ENCODE data around the gene FGF3.

The FGF3 gene

DNA sequence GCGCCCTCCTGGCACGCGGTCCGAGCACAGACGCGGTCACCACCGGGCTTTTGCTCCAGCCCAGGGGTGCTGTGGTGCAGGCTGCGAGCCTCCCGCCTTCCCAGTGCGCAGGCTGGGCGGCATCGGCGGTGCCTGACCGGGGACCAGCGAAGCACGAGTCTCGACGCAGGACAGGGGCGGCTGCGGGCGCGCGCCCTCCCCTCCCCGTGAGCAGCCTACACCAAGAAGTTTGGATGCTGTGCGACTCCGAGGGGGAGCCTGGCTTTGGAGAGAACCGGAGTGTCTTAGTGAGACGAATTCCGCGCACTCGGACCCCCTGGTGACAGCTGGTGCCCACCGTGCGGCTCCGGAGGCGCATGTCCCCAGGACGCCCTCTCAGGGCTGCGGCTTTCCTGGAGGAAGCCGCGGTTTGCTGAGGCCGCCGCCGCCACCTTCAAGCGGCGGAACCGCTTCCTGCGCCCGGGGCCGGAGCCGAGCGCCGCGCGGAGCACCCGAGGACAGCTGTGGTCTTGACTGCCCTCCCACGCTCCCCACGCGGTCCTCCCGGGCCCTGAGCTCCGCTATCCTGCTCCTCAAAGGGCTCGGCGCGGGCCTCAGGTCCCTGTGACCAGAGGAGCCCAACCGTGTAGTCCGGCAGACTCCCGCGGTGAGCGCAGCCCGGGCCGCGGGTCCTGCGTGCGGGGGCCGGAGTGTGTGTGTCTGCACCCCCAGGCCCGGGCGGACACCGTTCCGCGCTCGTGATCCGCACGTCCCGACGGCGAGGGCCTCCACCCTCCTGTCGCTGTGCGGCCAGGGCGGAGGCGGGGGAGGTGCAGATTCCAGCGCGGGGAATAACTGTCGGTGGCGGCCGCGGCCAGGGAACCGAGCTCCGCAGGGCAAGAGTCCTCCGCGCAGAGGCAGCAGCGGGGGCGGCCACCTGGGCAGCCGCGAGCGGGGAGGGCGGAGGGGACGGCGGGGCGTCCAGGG is 1.7 kb downstream of the FGF3 start:
- no peak overlapping the region for H3K4me3 ChIP-seq (ENCODE audit: low read depth, low read length)

DNA sequence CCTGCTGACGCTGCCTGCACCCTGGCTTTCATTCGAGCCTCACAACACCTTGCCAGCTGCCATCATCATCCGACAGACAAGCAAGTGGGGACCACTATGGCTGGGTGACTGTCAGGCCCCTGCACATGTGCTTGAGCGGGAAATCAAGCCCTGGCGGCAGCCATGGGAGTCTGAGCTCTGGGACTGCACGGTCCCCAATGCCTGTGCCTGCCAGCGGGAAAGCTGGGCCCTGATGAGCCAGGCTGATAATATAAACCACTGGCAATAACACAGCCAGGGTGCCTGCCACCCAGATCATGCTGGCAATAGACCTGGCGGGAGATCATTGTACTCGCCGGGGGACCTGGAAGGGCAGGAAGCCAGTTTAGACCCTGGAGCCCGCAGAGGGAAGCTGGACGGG is 2.5 kb downstream of the FGF3 start:
- TF ChIP-seq, protein P1, sequence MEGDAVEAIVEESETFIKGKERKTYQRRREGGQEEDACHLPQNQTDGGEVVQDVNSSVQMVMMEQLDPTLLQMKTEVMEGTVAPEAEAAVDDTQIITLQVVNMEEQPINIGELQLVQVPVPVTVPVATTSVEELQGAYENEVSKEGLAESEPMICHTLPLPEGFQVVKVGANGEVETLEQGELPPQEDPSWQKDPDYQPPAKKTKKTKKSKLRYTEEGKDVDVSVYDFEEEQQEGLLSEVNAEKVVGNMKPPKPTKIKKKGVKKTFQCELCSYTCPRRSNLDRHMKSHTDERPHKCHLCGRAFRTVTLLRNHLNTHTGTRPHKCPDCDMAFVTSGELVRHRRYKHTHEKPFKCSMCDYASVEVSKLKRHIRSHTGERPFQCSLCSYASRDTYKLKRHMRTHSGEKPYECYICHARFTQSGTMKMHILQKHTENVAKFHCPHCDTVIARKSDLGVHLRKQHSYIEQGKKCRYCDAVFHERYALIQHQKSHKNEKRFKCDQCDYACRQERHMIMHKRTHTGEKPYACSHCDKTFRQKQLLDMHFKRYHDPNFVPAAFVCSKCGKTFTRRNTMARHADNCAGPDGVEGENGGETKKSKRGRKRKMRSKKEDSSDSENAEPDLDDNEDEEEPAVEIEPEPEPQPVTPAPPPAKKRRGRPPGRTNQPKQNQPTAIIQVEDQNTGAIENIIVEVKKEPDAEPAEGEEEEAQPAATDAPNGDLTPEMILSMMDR (IDR thresholded peaks at IDR 0.05; ENCODE audit: control insufficient read depth, extremely low read depth, insufficient read depth) = no peak
- no peak overlapping the region for H3K4me3 ChIP-seq (ENCODE audit: low read depth, low read length)
- DNase-seq (ENCODE audit: low read depth) = no peak

More for the DNA sequence above, 1.7 kb downstream of the FGF3 start:
- TF ChIP-seq, protein P1 (IDR thresholded peaks at IDR 0.05; ENCODE audit: control insufficient read depth, extremely low read depth, insufficient read depth) = no peak
- DNase-seq (ENCODE audit: low read depth) = no peak

DNA sequence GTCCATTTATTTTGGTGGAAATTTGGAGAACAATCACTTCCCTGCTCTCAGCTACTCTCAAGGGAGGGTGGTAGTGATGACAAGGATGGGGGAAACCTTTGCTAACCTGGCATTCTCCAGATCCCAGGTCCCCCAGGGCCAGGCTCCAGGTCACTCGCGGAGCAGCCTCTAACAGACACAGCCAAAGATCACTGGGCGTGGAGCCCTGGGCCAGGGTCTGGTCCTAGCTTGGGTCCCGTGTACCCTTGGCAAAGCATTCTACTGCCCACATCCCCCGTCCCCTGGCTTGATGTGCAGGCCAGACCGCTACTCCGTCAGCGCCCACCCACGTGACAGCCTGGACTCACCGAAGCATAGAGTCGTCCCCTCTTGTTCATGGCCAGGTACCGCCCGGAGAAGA is 3.2 kb downstream of the FGF3 start:
- TF ChIP-seq, protein P1 (IDR thresholded peaks at IDR 0.05; ENCODE audit: control insufficient read depth, extremely low read depth, insufficient read depth) = no peak
- no peak overlapping the region for H3K4me3 ChIP-seq (ENCODE audit: low read depth, low read length)
- DNase-seq (ENCODE audit: low read depth) = no peak

DNA sequence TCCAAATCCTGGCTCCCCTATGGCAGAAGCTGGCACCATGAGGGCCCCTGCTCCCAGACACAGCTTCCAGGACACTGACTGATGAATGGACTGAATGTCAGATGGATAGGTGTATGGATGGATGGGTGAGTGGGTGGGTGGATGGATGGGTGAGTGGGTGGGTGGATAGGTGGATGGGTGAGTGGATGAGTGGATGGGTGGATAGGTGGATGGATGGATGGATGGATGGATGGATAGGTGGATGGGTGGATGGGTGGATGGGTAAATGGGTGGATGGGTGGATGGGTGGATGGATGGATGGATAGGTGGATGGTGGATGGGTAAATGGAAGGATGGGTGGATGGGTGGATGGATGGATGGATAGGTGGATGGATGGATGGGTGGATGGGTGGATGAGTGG is 4.3 kb downstream of the FGF3 start:
- DNase-seq (ENCODE audit: low read depth) = no peak

DNA sequence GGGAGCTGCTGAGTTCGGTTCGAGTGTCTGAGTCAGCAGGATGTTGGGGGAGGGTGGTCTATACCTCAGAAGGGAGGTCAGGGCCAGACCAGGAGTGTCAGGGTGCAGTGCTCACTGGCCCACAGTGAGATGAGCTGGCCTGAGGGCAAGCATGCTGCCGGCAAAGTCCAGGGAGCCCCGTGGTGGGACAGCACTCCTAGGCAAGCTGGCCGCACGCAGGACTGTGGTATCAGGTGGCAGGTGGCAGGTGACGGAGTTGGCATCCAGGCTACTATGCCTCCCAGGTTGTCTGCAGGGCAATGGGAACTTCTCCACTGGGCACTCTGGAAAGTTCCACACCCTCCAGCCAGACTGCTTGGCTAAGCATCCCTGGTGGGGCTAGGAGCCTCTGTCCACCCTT is 4.8 kb downstream of the FGF3 start:
- no peak for DNase-seq (ENCODE audit: low read depth)
- no peak overlapping the region for H3K4me3 ChIP-seq (ENCODE audit: low read depth, low read length)
- TF ChIP-seq, protein P1 (IDR thresholded peaks at IDR 0.05; ENCODE audit: control insufficient read depth, extremely low read depth, insufficient read depth) = no peak

More for the DNA sequence above, 4.3 kb downstream of the FGF3 start:
- no peak overlapping the region for H3K4me3 ChIP-seq (ENCODE audit: low read depth, low read length)
- TF ChIP-seq, protein P1 (IDR thresholded peaks at IDR 0.05; ENCODE audit: control insufficient read depth, extremely low read depth, insufficient read depth) = no peak

DNA sequence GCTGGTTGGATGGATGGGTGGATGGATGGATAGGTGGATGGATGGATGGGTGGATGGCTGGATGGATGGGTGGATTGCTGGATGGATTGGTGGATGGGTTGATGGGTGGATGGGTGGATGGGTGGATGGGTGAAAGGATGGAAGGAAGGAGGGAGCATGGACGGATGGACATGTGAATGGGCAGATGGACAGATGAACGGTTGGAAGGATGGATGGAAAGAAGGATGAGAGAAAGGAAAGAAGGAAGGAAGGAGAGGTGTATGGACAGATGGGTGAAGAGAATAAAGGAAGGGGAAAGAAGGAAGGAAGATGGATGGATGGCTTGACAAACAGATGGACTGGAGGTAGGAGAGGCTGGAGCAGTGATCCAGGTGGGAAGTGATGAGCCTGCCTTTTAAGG is 5.4 kb downstream of the FGF3 start:
- DNase-seq (ENCODE audit: low read depth) = no peak
- H3K4me3 ChIP-seq (ENCODE audit: low read depth, low read length) = no peak overlapping the region
- TF ChIP-seq, protein P1 (IDR thresholded peaks at IDR 0.05; ENCODE audit: control insufficient read depth, extremely low read depth, insufficient read depth) = no peak
